Measurements from ENCODE around the gene LYRM4. TPM values are rescaled to one million over a fixed set of nuclear protein-coding genes. Genes with fewer than 3 reads are reported as not detected.

The LYRM4 gene
- total RNA-seq, 1 donor from 2014 or later: 22.4 TPM

GRCh38 chr6:5184878-5185277, 75.9 kb downstream of the LYRM4 start:
- intact Hi-C loops (cut with DNase I): no loop called here
- ATAC-seq (no peak), DNase-seq (no peak)
- Histone ChIP-seq H3K27me3 (ENCODE audit: low read depth) (no peaks in the 10 kb centered on the region), H3K9me3 (no peaks in the 10 kb centered on the region), H3K4me3 (no peak overlapping the region), H3K4me1 (no peaks in the 10 kb centered on the region), H3K27ac (no peak overlapping the region), H3K36me3 (no peaks in the 10 kb centered on the region)
- no peak for TF ChIP-seq CTCF (IDR thresholded peaks at IDR 0.05)

GRCh38 chr6:5184218-5184617, 76.5 kb downstream of the LYRM4 start:
- no peaks in the 10 kb centered on the region for H3K27me3 ChIP-seq (ENCODE audit: low read depth)
- TF ChIP-seq CTCF (IDR thresholded peaks at IDR 0.05): no peak
- no peak overlapping the region for H3K4me3 ChIP-seq
- no peak for ATAC-seq
- intact Hi-C loops (cut with DNase I): no loop called here
- DNase-seq: no peak
- no peaks in the 10 kb centered on the region for H3K9me3 ChIP-seq
- no peak overlapping the region for H3K27ac ChIP-seq
- H3K4me1 ChIP-seq: no peaks in the 10 kb centered on the region
- H3K36me3 ChIP-seq: no peaks in the 10 kb centered on the region

- DNase-seq (no peak), ATAC-seq (no peak)
- no peak for TF ChIP-seq CTCF (IDR thresholded peaks at IDR 0.05)
- H3K4me1 ChIP-seq: no peaks in the 10 kb centered on the region
- no peak overlapping the region for H3K27ac ChIP-seq
- no peaks in the 10 kb centered on the region for H3K27me3 ChIP-seq (ENCODE audit: low read depth)
- H3K9me3 ChIP-seq: no peaks in the 10 kb centered on the region
- no peak overlapping the region for H3K4me3 ChIP-seq
- no peaks in the 10 kb centered on the region for H3K36me3 ChIP-seq
- intact Hi-C loops (cut with DNase I): no loop called here
Measured at GRCh38 chr6:5181510-5182317, 79.0 kb downstream of the LYRM4 start.

- Histone ChIP-seq H3K4me3 (no peak overlapping the region), H3K9me3 (no peaks in the 10 kb centered on the region), H3K36me3 (no peaks in the 10 kb centered on the region), H3K27ac (no peak overlapping the region), H3K27me3 (ENCODE audit: low read depth) (no peaks in the 10 kb centered on the region), H3K4me1 (no peaks in the 10 kb centered on the region)
- TF ChIP-seq CTCF (IDR thresholded peaks at IDR 0.05): no peak
- intact Hi-C loops (cut with DNase I): no loop called here
- no peak for ATAC-seq
- no peak for DNase-seq
Measured at GRCh38 chr6:5180636-5181035, 80.1 kb downstream of the LYRM4 start.

GRCh38 chr6:5179917-5180316, 80.8 kb downstream of the LYRM4 start:
- Histone ChIP-seq H3K27me3 (ENCODE audit: low read depth) (no peaks in the 10 kb centered on the region), H3K9me3 (no peaks in the 10 kb centered on the region)
- intact Hi-C loops (cut with DNase I): no loop called here

More at GRCh38 chr6:5179917-5180316, 80.8 kb downstream of the LYRM4 start:
- no peak overlapping the region for H3K4me3 ChIP-seq
- H3K36me3 ChIP-seq: no peaks in the 10 kb centered on the region
- no peak for TF ChIP-seq CTCF (IDR thresholded peaks at IDR 0.05)
- no peak for DNase-seq
- no peak for ATAC-seq
- no peaks in the 10 kb centered on the region for H3K4me1 ChIP-seq
- no peak overlapping the region for H3K27ac ChIP-seq
